ENCODE measurements around the gene TMEFF2.

TMEFF2 gene

DNA sequence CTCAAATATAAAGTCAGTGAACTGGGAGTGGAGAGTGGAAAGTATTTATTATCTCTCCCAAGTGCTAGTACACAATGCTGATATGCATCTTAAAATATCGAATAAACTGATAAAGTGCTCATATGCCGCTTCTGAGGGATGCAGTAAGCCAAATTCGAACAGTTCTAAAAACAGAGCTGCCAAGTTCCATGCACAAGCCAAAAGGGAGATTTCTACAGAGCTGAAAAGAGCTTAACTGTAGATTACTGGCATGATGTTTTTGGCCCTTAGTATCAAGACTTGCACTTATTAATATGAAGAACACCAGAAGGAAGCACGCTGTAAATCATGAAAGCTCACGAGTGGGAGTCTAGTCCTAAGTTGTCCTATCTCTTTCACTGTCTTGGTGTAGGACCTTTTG lies 7.9 kb downstream of the TMEFF2 start:
- Histone ChIP-seq H3K27ac (no peak overlapping the region), H2AFZ (no peak overlapping the region), H3K4me1 (no peaks in the 10 kb centered on the region), H3K27me3 (ENCODE audit: control insufficient read depth, insufficient read depth, low read length) (no peaks in the 10 kb centered on the region), H3K4me3 (ENCODE audit: low read depth, low read length) (no peak overlapping the region), H3K79me2 (no peaks in the 10 kb centered on the region), H3K4me2 (ENCODE audit: low read length) (no peak overlapping the region), H3K36me3 (ENCODE audit: control insufficient read depth, insufficient read depth, low read length) (no peaks in the 10 kb centered on the region), H3K9me3 (ENCODE audit: control insufficient read depth, low read length) (no peaks in the 10 kb centered on the region), H3K9ac (no peak overlapping the region)
- no peak for TF ChIP-seq CTCF (IDR thresholded peaks at IDR 0.05)

DNA sequence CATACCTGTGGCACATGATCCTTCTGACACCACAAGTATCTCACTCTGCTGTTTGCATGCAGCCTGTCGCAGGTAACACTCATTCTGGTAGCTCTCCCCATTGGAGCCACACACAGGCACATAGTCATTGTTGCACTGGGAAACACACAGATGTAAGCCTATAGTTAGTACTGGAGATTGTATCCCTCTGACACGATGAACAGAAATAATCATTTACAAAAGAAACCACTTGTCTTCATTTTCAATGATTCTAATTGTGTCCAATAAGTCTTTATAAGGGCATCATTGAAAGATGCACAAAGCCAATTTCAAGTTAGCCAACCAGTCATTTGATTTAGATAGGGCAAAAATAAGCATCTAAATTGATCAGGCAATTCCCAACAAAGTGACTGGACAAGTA lies 10.4 kb downstream of the TMEFF2 start:
- Histone ChIP-seq H3K4me3 (ENCODE audit: low read depth, low read length) (no peak overlapping the region), H3K27ac (no peak overlapping the region), H3K36me3 (ENCODE audit: control insufficient read depth, insufficient read depth, low read length) (no peaks in the 10 kb centered on the region), H3K79me2 (no peaks in the 10 kb centered on the region), H3K9me3 (ENCODE audit: control insufficient read depth, low read length) (no peaks in the 10 kb centered on the region), H3K4me1 (no peaks in the 10 kb centered on the region), H3K4me2 (ENCODE audit: low read length) (no peak overlapping the region), H2AFZ (no peak overlapping the region), H3K9ac (no peak overlapping the region), H3K27me3 (ENCODE audit: control insufficient read depth, insufficient read depth, low read length) (no peaks in the 10 kb centered on the region)
- TF ChIP-seq CTCF (IDR thresholded peaks at IDR 0.05), result no peak

DNA sequence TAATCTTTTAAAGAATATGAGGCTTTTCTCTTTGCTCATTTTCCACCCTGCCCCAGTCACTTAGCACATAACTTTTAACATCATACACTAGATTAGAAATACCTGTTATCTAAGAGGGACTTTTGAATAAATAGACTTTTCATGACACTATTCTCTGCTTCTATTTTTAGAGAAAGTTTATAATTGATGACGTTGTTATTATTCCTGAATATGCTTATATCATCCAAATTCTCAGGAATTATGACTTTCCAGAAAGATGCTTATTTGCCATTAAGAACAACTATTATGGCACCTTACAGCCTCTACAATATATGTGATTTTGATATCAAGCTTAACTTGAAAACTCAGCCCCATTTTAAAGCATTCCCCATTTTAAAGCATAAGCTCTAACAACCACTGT lies 11.4 kb downstream of the TMEFF2 start:
- H3K4me2 ChIP-seq (ENCODE audit: low read length), result no peak overlapping the region
- no peaks in the 10 kb centered on the region for H3K9me3 ChIP-seq (ENCODE audit: control insufficient read depth, low read length)
- no peak for TF ChIP-seq CTCF (IDR thresholded peaks at IDR 0.05)
- H3K27ac ChIP-seq, result no peak overlapping the region
- no peaks in the 10 kb centered on the region for H3K27me3 ChIP-seq (ENCODE audit: control insufficient read depth, insufficient read depth, low read length)
- H3K4me1 ChIP-seq, result no peaks in the 10 kb centered on the region
- H3K79me2 ChIP-seq, result no peaks in the 10 kb centered on the region
- H3K4me3 ChIP-seq (ENCODE audit: low read depth, low read length), result no peak overlapping the region
- H3K9ac ChIP-seq, result no peak overlapping the region
- H3K36me3 ChIP-seq (ENCODE audit: control insufficient read depth, insufficient read depth, low read length), result no peaks in the 10 kb centered on the region
- H2AFZ ChIP-seq, result no peak overlapping the region

DNA sequence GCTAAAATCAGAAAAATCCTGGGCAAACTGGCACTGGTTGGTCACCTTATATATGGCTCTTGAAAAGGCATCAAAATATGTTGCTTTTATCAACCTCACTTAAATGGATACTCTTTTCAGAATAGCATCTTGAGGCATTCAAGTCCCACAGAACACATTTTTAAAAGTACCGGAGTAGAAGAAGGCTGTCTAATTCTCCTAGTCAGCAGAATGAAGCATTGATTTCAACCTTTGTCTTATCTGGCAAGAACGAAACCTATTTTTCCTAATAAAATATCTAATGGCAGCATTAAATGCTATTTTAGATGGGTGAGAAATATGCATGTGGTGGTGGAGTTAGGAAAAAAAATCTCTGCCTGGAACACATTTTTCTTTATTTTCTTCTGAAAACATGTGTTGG lies 27.8 kb downstream of the TMEFF2 start:
- H3K27me3 ChIP-seq (ENCODE audit: control insufficient read depth, insufficient read depth, low read length), result no peaks in the 10 kb centered on the region
- no peaks in the 10 kb centered on the region for H3K36me3 ChIP-seq (ENCODE audit: control insufficient read depth, insufficient read depth, low read length)
- no peak overlapping the region for H3K9ac ChIP-seq
- TF ChIP-seq CTCF (IDR thresholded peaks at IDR 0.05), result no peak
- H3K4me3 ChIP-seq (ENCODE audit: low read depth, low read length), result no peak overlapping the region
- no peak overlapping the region for H3K4me2 ChIP-seq (ENCODE audit: low read length)
- no peak overlapping the region for H2AFZ ChIP-seq
- no peak overlapping the region for H3K27ac ChIP-seq
- no peaks in the 10 kb centered on the region for H3K4me1 ChIP-seq
- no peaks in the 10 kb centered on the region for H3K79me2 ChIP-seq
- H3K9me3 ChIP-seq (ENCODE audit: control insufficient read depth, low read length), result no peaks in the 10 kb centered on the region

GRCh38 chr2:192165842-192166241 lies 28.9 kb downstream of the TMEFF2 start:
- H3K9me3 ChIP-seq (ENCODE audit: control insufficient read depth, low read length), result no peaks in the 10 kb centered on the region
- TF ChIP-seq CTCF (IDR thresholded peaks at IDR 0.05), result no peak
- H3K4me1 ChIP-seq, result no peaks in the 10 kb centered on the region
- H3K4me2 ChIP-seq (ENCODE audit: low read length), result no peak overlapping the region
- H3K36me3 ChIP-seq (ENCODE audit: control insufficient read depth, insufficient read depth, low read length), result no peaks in the 10 kb centered on the region
- H3K4me3 ChIP-seq (ENCODE audit: low read depth, low read length), result no peak overlapping the region
- no peak overlapping the region for H2AFZ ChIP-seq
- H3K27me3 ChIP-seq (ENCODE audit: control insufficient read depth, insufficient read depth, low read length), result no peaks in the 10 kb centered on the region
- H3K79me2 ChIP-seq, result no peaks in the 10 kb centered on the region
- H3K9ac ChIP-seq, result no peak overlapping the region
- H3K27ac ChIP-seq, result no peak overlapping the region
